HepG2 (cell line): ENCODE results near the gene GDAP1L1. TPM values are rescaled to one million over a fixed set of nuclear protein-coding genes. Genes with fewer than 3 reads are reported as not detected.

Experiments used
- AGO2 ChIP-seq: fragments of 200-400 bp; formaldehyde crosslinking; optimal IDR thresholded peaks from 2 replicates; pipeline ENCODE3; 2017; ENCODE audit warnings: mild to moderate bottlenecking, low read depth, low read length, moderate library complexity
- HNRNPUL1 ChIP-seq: fragments of 200-400 bp; formaldehyde crosslinking; IDR thresholded peaks from 2 replicates; pipeline ENCODE4 v1.6.1; 2017; ENCODE audit warnings: low read depth, mild to moderate bottlenecking, low read length, moderate library complexity
- MIXL1 ChIP-seq: IDR thresholded peaks from 2 replicates; pipeline ENCODE4 v1.6.1; 2016
- NFE2L1 ChIP-seq: sonication (generic); formaldehyde crosslinking; IDR thresholded peaks from 2 replicates; pipeline ENCODE4 v1.4.0; 2020; ENCODE audit warnings: missing genetic modification reagents, mild to moderate bottlenecking, borderline replicate concordance
- RARG ChIP-seq: sonication (generic); formaldehyde crosslinking; IDR thresholded peaks from 2 replicates; pipeline ENCODE4 v1.4.0; 2020; ENCODE audit warnings: low read depth, mild to moderate bottlenecking, missing genetic modification reagents
- RFX3 ChIP-seq: IDR thresholded peaks from 2 replicates; pipeline ENCODE4 v1.6.1; 2016; ENCODE audit warnings: missing biosample characterization, missing genetic modification reagents
- RNF2 ChIP-seq: fragments of 450-650 bp; conservative IDR thresholded peaks from 2 replicates; pipeline ENCODE4 v1.6.1; 2016; ENCODE audit warnings: low read depth
- SP1 ChIP-seq, 2 experiments: fragments of 450-650 bp in 1 of 2; sonication (generic) in 1 of 2; formaldehyde crosslinking in 1 of 2; IDR thresholded peaks; 2 replicates each; pipeline versions ENCODE4 v1.4.0 to v1.6.1; 2016 to 2020; ENCODE audit warnings: missing genetic modification reagents in 1 of 2
- SUZ12 ChIP-seq: fragments of 150-350 bp; IDR thresholded peaks from 2 replicates; pipeline ENCODE4 v1.6.1; 2014; ENCODE audit warnings: low read depth, low read length
- ZSCAN20 ChIP-seq: sonication (generic); formaldehyde crosslinking; IDR thresholded peaks from 2 replicates; pipeline ENCODE4 v1.4.0; 2020; ENCODE audit warnings: missing genetic modification reagents, mild to moderate bottlenecking, borderline replicate concordance
- polyA plus RNA-seq, 8 experiments: library from polyadenylated mRNA; depleted of rRNA in 3 of 8; stranded (reverse) in 7 of 8; unstranded in 1 of 8; fragments of >200 nt; fragmentation: Illumina TruSeq in 4 of 8; extraction: Trizol in 4 of 8; gene quantifications; 2 replicates each; pipeline versions ENCODE4 v1.2.1 to v1.2.3, GENCODE V29; 2011 to 2016; ENCODE audit warnings: low read depth in 4 of 8, missing spikeins in 1 of 8, mixed read lengths in 1 of 8; ENCODE audit not compliant: insufficient read depth in 1 of 8
- total RNA-seq, 5 experiments: library from RNA; depleted of rRNA; stranded (reverse); fragments of >200 nt; fragmentation: Illumina TruSeq; extraction: Trizol; gene quantifications; 2 replicates each; pipeline ENCODE4 v1.2.3, GENCODE V29; 2016; ENCODE audit warnings: low read depth in 1 of 5
- TF ChIP-seq, protein P1 (sequence below): sonication (generic); formaldehyde crosslinking; IDR thresholded peaks from 2 replicates; pipeline ENCODE4 v1.5.1; 2020; ENCODE audit warnings: missing genetic modification reagents, mild to moderate bottlenecking, borderline replicate concordance
- TF ChIP-seq, protein P2 (sequence below): sonication (generic); formaldehyde crosslinking; IDR thresholded peaks from 2 replicates; pipeline ENCODE4 v1.5.1; 2020; ENCODE audit warnings: missing genetic modification reagents, mild to moderate bottlenecking, borderline replicate concordance
- TF ChIP-seq, protein P3 (sequence below): sonication (generic); formaldehyde crosslinking; IDR thresholded peaks from 2 replicates; pipeline ENCODE4 v1.5.0; 2020; ENCODE audit warnings: missing genetic modification reagents, mild to moderate bottlenecking, borderline replicate concordance
- TF ChIP-seq, protein P4 (sequence below): sonication (generic); formaldehyde crosslinking; IDR thresholded peaks from 2 replicates; pipeline ENCODE4 v1.4.0; 2020; ENCODE audit warnings: missing genetic modification reagents, borderline replicate concordance
- TF ChIP-seq, protein P5 (sequence below): IDR thresholded peaks from 2 replicates; pipeline ENCODE4 v1.6.1; 2018; ENCODE audit warnings: missing genetic modification reagents, mild to moderate bottlenecking, missing compliant biosample characterization

The GDAP1L1 gene
- total and polyA plus RNA-seq, 2 of the 13 experiments (the other 11 are each of a cell fraction or from before 2014, with no cell fraction given): 0.04 TPM; not detected in 1

DNA sequence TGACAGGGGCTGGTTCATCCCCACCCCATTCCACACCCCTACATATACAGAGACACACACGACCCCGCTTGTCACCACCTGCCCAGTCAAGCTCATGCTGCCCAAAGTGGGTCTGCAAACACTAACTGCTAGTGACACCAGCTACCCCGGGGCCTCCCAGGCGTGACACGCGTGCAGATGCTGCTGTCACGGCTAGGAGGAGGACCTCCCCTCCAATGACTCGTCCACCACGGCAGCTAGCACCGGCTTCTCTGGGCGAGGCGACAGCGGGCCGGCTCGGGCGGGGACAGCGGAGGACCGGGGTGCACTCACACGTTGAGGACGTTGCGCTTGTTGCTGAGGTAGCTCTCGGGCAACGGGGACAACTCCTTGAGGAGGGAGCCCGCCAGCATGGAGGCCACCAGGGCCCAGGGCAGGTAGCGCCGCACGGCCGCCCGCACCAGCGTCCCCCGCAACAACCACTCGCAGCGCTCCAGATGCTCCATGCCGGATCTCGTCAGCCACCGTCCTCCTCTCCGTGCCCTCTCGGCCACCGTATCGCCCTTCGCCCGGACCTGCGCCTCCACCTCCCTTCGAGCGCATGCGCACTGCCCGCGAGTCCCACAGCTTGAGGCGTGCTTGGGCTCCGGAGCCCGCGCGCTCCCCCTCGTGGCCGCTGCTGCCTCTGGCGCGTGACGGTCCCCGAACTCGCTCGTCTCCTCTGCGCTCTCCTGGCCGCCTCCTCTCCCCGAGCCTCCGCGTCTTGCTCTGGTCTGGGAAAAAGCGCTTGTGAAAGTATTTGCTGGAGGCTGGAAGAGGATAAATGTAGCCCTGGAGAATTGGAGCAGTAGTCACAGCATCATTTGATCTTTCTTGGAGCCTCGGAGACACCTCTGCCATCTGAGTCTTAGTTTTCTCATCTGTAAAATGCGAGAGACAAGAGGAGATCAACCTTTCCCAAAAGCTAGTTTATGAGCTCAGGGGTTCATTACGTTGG lies 63.8 kb downstream of the GDAP1L1 start, which contains the start of gene FITM2 (continued):
- TF ChIP-seq, protein P1, sequence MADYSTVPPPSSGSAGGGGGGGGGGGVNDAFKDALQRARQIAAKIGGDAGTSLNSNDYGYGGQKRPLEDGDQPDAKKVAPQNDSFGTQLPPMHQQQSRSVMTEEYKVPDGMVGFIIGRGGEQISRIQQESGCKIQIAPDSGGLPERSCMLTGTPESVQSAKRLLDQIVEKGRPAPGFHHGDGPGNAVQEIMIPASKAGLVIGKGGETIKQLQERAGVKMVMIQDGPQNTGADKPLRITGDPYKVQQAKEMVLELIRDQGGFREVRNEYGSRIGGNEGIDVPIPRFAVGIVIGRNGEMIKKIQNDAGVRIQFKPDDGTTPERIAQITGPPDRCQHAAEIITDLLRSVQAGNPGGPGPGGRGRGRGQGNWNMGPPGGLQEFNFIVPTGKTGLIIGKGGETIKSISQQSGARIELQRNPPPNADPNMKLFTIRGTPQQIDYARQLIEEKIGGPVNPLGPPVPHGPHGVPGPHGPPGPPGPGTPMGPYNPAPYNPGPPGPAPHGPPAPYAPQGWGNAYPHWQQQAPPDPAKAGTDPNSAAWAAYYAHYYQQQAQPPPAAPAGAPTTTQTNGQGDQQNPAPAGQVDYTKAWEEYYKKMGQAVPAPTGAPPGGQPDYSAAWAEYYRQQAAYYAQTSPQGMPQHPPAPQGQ (CRISPR knock-in tag): peak; percentile 22; the same call in 1 of the 2 replicates
- peak; percentile 95 for TF ChIP-seq RNF2
- no peak for TF ChIP-seq HNRNPUL1
- TF ChIP-seq, protein P2, sequence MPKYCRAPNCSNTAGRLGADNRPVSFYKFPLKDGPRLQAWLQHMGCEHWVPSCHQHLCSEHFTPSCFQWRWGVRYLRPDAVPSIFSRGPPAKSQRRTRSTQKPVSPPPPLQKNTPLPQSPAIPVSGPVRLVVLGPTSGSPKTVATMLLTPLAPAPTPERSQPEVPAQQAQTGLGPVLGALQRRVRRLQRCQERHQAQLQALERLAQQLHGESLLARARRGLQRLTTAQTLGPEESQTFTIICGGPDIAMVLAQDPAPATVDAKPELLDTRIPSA: peak; percentile 35; the same call in 1 of the 2 replicates
- no peak for TF ChIP-seq SP1 (IDR thresholded peaks at IDR 0.05)
- TF ChIP-seq SP1 (CRISPR knock-in tag; IDR thresholded peaks at IDR 0.05): peak; percentile 82; the same call in 1 of the 2 replicates
- peak; percentile 77 for TF ChIP-seq AGO2
- TF ChIP-seq, protein P3, sequence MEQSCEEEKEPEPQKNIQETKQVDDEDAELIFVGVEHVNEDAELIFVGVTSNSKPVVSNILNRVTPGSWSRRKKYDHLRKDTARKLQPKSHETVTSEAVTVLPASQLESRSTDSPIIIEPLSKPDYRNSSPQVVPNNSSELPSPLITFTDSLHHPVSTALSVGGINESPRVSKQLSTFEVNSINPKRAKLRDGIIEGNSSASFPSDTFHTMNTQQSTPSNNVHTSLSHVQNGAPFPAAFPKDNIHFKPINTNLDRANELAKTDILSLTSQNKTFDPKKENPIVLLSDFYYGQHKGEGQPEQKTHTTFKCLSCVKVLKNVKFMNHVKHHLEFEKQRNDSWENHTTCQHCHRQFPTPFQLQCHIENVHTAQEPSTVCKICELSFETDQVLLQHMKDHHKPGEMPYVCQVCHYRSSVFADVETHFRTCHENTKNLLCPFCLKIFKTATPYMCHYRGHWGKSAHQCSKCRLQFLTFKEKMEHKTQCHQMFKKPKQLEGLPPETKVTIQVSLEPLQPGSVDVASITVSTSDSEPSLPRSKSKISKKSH (CRISPR knock-in tag): peak; percentile 90
- TF ChIP-seq, protein P4, sequence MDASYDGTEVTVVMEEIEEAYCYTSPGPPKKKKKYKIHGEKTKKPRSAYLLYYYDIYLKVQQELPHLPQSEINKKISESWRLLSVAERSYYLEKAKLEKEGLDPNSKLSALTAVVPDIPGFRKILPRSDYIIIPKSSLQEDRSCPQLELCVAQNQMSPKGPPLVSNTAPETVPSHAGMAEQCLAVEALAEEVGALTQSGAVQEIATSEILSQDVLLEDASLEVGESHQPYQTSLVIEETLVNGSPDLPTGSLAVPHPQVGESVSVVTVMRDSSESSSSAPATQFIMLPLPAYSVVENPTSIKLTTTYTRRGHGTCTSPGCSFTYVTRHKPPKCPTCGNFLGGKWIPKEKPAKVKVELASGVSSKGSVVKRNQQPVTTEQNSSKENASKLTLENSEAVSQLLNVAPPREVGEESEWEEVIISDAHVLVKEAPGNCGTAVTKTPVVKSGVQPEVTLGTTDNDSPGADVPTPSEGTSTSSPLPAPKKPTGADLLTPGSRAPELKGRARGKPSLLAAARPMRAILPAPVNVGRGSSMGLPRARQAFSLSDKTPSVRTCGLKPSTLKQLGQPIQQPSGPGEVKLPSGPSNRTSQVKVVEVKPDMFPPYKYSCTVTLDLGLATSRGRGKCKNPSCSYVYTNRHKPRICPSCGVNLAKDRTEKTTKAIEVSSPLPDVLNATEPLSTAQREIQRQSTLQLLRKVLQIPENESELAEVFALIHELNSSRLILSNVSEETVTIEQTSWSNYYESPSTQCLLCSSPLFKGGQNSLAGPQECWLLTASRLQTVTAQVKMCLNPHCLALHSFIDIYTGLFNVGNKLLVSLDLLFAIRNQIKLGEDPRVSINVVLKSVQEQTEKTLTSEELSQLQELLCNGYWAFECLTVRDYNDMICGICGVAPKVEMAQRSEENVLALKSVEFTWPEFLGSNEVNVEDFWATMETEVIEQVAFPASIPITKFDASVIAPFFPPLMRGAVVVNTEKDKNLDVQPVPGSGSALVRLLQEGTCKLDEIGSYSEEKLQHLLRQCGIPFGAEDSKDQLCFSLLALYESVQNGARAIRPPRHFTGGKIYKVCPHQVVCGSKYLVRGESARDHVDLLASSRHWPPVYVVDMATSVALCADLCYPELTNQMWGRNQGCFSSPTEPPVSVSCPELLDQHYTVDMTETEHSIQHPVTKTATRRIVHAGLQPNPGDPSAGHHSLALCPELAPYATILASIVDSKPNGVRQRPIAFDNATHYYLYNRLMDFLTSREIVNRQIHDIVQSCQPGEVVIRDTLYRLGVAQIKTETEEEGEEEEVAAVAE (CRISPR knock-in tag): peak; percentile 89
- TF ChIP-seq SUZ12: no peak; the same call in 1 of the 2 replicates
- TF ChIP-seq, protein P5, sequence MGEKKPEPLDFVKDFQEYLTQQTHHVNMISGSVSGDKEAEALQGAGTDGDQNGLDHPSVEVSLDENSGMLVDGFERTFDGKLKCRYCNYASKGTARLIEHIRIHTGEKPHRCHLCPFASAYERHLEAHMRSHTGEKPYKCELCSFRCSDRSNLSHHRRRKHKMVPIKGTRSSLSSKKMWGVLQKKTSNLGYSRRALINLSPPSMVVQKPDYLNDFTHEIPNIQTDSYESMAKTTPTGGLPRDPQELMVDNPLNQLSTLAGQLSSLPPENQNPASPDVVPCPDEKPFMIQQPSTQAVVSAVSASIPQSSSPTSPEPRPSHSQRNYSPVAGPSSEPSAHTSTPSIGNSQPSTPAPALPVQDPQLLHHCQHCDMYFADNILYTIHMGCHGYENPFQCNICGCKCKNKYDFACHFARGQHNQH (CRISPR knock-in tag): peak; percentile 96
- TF ChIP-seq NFE2L1 (CRISPR knock-in tag): peak; percentile 62
- TF ChIP-seq RARG: peak; percentile 85; the same call in 1 of the 2 replicates
- TF ChIP-seq MIXL1 (CRISPR knock-in tag): peak; percentile 87
- peak; percentile 84; the same call in 1 of the 2 replicates for TF ChIP-seq ZSCAN20 (CRISPR knock-in tag)
- TF ChIP-seq RFX3 (CRISPR knock-in tag): no peak
